HepG2 (cell line): Measurements from ENCODE around the gene ACOXL. TPM values are rescaled to one million over a fixed set of nuclear protein-coding genes. Genes with fewer than 3 reads are reported as not detected.

Experiments used
- CBX5 ChIP-seq: sonication (generic); formaldehyde crosslinking; IDR thresholded peaks from 2 replicates; pipeline ENCODE4 v1.4.0; 2020; ENCODE audit warnings: missing genetic modification reagents, borderline replicate concordance
- CHD2 ChIP-seq: IDR thresholded peaks from 2 replicates; pipeline ENCODE4 v1.6.1; 2011; ENCODE audit warnings: low read depth, low read length, improper control_type of control experiment
- EEA1 ChIP-seq: sonication (generic); formaldehyde crosslinking; IDR thresholded peaks from 2 replicates; pipeline ENCODE4 v1.5.1; 2020; ENCODE audit warnings: mild to moderate bottlenecking, missing genetic modification reagents, borderline replicate concordance
- ESRRA ChIP-seq: sonication (generic); formaldehyde crosslinking; IDR thresholded peaks from 2 replicates; pipeline ENCODE4 v1.5.1; 2020; ENCODE audit warnings: mild to moderate bottlenecking, low read depth, missing genetic modification reagents
- FOXP1 ChIP-seq, 2 experiments: fragments of 450-650 bp in 1 of 2; IDR thresholded peaks; 2 replicates each; pipeline ENCODE4 v1.6.1; 2017 to 2018; ENCODE audit warnings: antibody characterized with exemption in 1 of 2
- GTF2F1 ChIP-seq: fragments of 150-350 bp; IDR thresholded peaks from 2 replicates; pipeline ENCODE4 v1.6.1; 2014; ENCODE audit warnings: low read length
- JUN ChIP-seq: sonication (generic); formaldehyde crosslinking; IDR thresholded peaks from 2 replicates; pipeline ENCODE4 v1.4.0; 2020; ENCODE audit warnings: mild to moderate bottlenecking, missing genetic modification reagents
- NR2C2 ChIP-seq: sonication (generic); formaldehyde crosslinking; IDR thresholded peaks from 2 replicates; pipeline ENCODE4 v1.4.0; 2020; ENCODE audit warnings: missing genetic modification reagents, mild to moderate bottlenecking, moderate library complexity, borderline replicate concordance
- NR2F2 ChIP-seq: IDR thresholded peaks from 2 replicates; pipeline ENCODE4 v1.6.1; 2012; ENCODE audit warnings: low read depth, inconsistent platforms, borderline replicate concordance
- PHF21A ChIP-seq: sonication (generic); formaldehyde crosslinking; IDR thresholded peaks from 2 replicates; pipeline ENCODE4 v1.5.0; 2020; ENCODE audit warnings: mild to moderate bottlenecking, missing genetic modification reagents
- PITX1 ChIP-seq: sonication (generic); formaldehyde crosslinking; IDR thresholded peaks from 2 replicates; pipeline ENCODE4 v1.5.1; 2020; ENCODE audit warnings: mild to moderate bottlenecking, missing genetic modification reagents
- RARA ChIP-seq: IDR thresholded peaks from 2 replicates; pipeline ENCODE4 v1.6.1; 2016; ENCODE audit warnings: missing genetic modification reagents, missing compliant biosample characterization
- RBAK ChIP-seq: sonication (generic); formaldehyde crosslinking; IDR thresholded peaks from 2 replicates; pipeline ENCODE4 v1.5.1; 2020; ENCODE audit warnings: mild to moderate bottlenecking, missing genetic modification reagents
- REL ChIP-seq: sonication (generic); formaldehyde crosslinking; conservative IDR thresholded peaks from 2 replicates; pipeline ENCODE4 v1.8.0; 2022; ENCODE audit warnings: mild to moderate bottlenecking, missing genetic modification reagents, moderate library complexity
- REPIN1 ChIP-seq: sonication (generic); formaldehyde crosslinking; IDR thresholded peaks from 2 replicates; pipeline ENCODE4 v1.8.0; 2022; ENCODE audit warnings: missing genetic modification reagents, low read depth, mild to moderate bottlenecking, borderline replicate concordance
- SAP130 ChIP-seq: IDR thresholded peaks from 2 replicates; pipeline ENCODE4 v1.6.1; 2016; ENCODE audit warnings: low read depth
- U2AF2 ChIP-seq: fragments of 200-400 bp; formaldehyde crosslinking; IDR thresholded peaks from 2 replicates; pipeline ENCODE4 v1.6.1; 2017; ENCODE audit warnings: low read depth, mild to moderate bottlenecking, low read length
- WIZ ChIP-seq: sonication (generic); formaldehyde crosslinking; IDR thresholded peaks from 2 replicates; pipeline ENCODE4 v1.5.1; 2020; ENCODE audit warnings: mild to moderate bottlenecking, missing genetic modification reagents
- ZNF282 ChIP-seq: fragments of 450-650 bp; IDR thresholded peaks from 2 replicates; pipeline ENCODE4 v1.6.1; 2018; ENCODE audit not compliant: partially characterized antibody
- ZNF33A ChIP-seq: sonication (generic); formaldehyde crosslinking; IDR thresholded peaks from 2 replicates; pipeline ENCODE4 v1.5.1; 2020; ENCODE audit warnings: missing genetic modification reagents, mild to moderate bottlenecking, moderate library complexity, borderline replicate concordance
- ZNF33B ChIP-seq: sonication (generic); formaldehyde crosslinking; IDR thresholded peaks from 2 replicates; pipeline ENCODE4 v1.5.1; 2020; ENCODE audit warnings: mild to moderate bottlenecking, missing genetic modification reagents
- ZNF547 ChIP-seq: sonication (generic); formaldehyde crosslinking; IDR thresholded peaks from 2 replicates; pipeline ENCODE4 v1.5.1; 2020; ENCODE audit warnings: mild to moderate bottlenecking, missing genetic modification reagents
- ZNF552 ChIP-seq: sonication (generic); formaldehyde crosslinking; IDR thresholded peaks from 2 replicates; pipeline ENCODE4 v1.9.0; 2022; ENCODE audit warnings: missing genetic modification reagents, mild to moderate bottlenecking, borderline replicate concordance
- ZNF556 ChIP-seq: sonication (generic); formaldehyde crosslinking; IDR thresholded peaks from 2 replicates; pipeline ENCODE4 v1.4.0; 2020; ENCODE audit warnings: mild to moderate bottlenecking, missing genetic modification reagents, borderline replicate concordance
- ZNF574 ChIP-seq: sonication (generic); formaldehyde crosslinking; IDR thresholded peaks from 2 replicates; pipeline ENCODE4 v1.4.0; 2020; ENCODE audit warnings: missing genetic modification reagents
- ZNF619 ChIP-seq: sonication (generic); formaldehyde crosslinking; IDR thresholded peaks from 2 replicates; pipeline ENCODE4 v1.4.0; 2020; ENCODE audit warnings: mild to moderate bottlenecking, missing genetic modification reagents
- polyA plus RNA-seq, 8 experiments: library from polyadenylated mRNA; depleted of rRNA in 3 of 8; stranded (reverse) in 7 of 8; unstranded in 1 of 8; fragments of >200 nt; fragmentation: Illumina TruSeq in 4 of 8; extraction: Trizol in 4 of 8; gene quantifications; 2 replicates each; pipeline versions ENCODE4 v1.2.1 to v1.2.3, GENCODE V29; 2011 to 2016; ENCODE audit warnings: low read depth in 4 of 8, missing spikeins in 1 of 8, mixed read lengths in 1 of 8; ENCODE audit not compliant: insufficient read depth in 1 of 8
- total RNA-seq, 5 experiments: library from RNA; depleted of rRNA; stranded (reverse); fragments of >200 nt; fragmentation: Illumina TruSeq; extraction: Trizol; gene quantifications; 2 replicates each; pipeline ENCODE4 v1.2.3, GENCODE V29; 2016; ENCODE audit warnings: low read depth in 1 of 5
- TF ChIP-seq, protein P1 (sequence below): sonication (generic); formaldehyde crosslinking; IDR thresholded peaks from 2 replicates; pipeline ENCODE4 v1.4.0; 2020; ENCODE audit warnings: mild to moderate bottlenecking, low read depth, missing genetic modification reagents
- TF ChIP-seq, protein P2 (sequence below): sonication (generic); formaldehyde crosslinking; IDR thresholded peaks from 2 replicates; pipeline ENCODE4 v1.4.0; 2020; ENCODE audit warnings: mild to moderate bottlenecking, missing genetic modification reagents

ACOXL gene
- total and polyA plus RNA-seq, 2 of the 13 experiments (the other 11 are each of a cell fraction or from before 2014, with no cell fraction given) = not detected

DNA sequence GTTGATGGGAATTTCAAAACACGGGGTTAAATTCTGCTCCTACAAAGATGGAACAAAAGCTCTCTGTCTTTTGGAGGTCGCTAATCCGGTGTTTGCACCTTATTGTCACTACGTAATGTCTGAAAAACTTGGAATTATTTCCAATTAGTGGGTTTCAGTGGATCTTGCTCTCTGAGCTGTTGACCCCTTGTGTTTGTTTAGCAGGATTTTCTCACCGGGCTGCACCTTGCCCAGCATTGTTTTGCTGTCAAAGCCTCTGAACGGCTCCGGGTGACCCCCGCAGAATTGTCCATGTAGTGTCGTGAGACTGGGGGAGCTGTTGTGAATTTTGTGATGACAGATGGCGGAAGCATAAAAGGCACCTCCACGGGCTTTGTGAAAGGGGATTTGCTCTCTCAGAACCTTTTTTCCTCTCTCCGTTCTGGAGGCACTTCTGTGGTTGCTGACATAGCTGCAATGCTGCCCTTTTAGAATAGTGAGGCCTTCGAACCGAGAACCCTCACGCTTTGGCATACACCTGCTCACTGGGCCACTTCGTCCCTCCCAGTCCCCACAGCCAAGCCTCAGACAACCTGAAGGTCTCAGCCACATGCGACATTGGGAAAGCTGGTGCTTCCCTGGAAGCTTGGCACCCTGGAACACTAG lies 129.4 kb downstream of the ACOXL start (continued):
- TF ChIP-seq, protein P1, sequence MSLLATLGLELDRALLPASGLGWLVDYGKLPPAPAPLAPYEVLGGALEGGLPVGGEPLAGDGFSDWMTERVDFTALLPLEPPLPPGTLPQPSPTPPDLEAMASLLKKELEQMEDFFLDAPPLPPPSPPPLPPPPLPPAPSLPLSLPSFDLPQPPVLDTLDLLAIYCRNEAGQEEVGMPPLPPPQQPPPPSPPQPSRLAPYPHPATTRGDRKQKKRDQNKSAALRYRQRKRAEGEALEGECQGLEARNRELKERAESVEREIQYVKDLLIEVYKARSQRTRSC (CRISPR knock-in tag) = no peak
- TF ChIP-seq ZNF547 (CRISPR knock-in tag) = 0 out of 2 replicates have a peak, but pooled peaks have one; percentile 29
- peak; percentile 32; the same call in 1 of the 2 replicates for TF ChIP-seq SAP130 (CRISPR knock-in tag)
- TF ChIP-seq RARA (CRISPR knock-in tag) = peak; percentile 54
- TF ChIP-seq CBX5 (CRISPR knock-in tag) = no peak
- TF ChIP-seq ESRRA (CRISPR knock-in tag) = 0 out of 2 replicates have a peak, but pooled peaks have one; percentile 30
- TF ChIP-seq ZNF33A (CRISPR knock-in tag) = no peak
- TF ChIP-seq REPIN1 = peak; percentile 41; the same call in 1 of the 2 replicates
- no peak for TF ChIP-seq WIZ (CRISPR knock-in tag)
- TF ChIP-seq ZNF33B (CRISPR knock-in tag) = no peak
- no peak for TF ChIP-seq ZNF619 (CRISPR knock-in tag)
- peak; percentile 39; the same call in 1 of the 2 replicates for TF ChIP-seq ZNF556 (CRISPR knock-in tag)
- no peak for TF ChIP-seq FOXP1 (IDR thresholded peaks at IDR 0.05)
- TF ChIP-seq FOXP1 (CRISPR knock-in tag; IDR thresholded peaks at IDR 0.05) = peak; percentile 64; the same call in 1 of the 2 replicates
- TF ChIP-seq, protein P2, sequence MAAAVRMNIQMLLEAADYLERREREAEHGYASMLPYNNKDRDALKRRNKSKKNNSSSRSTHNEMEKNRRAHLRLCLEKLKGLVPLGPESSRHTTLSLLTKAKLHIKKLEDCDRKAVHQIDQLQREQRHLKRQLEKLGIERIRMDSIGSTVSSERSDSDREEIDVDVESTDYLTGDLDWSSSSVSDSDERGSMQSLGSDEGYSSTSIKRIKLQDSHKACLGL = no peak
- no peak for TF ChIP-seq GTF2F1
- TF ChIP-seq RBAK (CRISPR knock-in tag) = peak; percentile 85
- TF ChIP-seq ZNF282 = no peak
- peak; percentile 84 for TF ChIP-seq PITX1 (CRISPR knock-in tag)
- peak; percentile 85 for TF ChIP-seq NR2F2
- TF ChIP-seq JUN (CRISPR knock-in tag) = peak; percentile 60; the same call in 1 of the 2 replicates
- peak; percentile 42; the same call in 1 of the 2 replicates for TF ChIP-seq NR2C2 (CRISPR knock-in tag)
- no peak for TF ChIP-seq ZNF552 (CRISPR knock-in tag)
- TF ChIP-seq REL = no peak
- TF ChIP-seq ZNF574 (CRISPR knock-in tag) = no peak
- peak; percentile 43; the same call in 1 of the 2 replicates for TF ChIP-seq CHD2
- TF ChIP-seq EEA1 (CRISPR knock-in tag) = no peak
- no peak for TF ChIP-seq U2AF2
- peak; percentile 40; the same call in 1 of the 2 replicates for TF ChIP-seq PHF21A (CRISPR knock-in tag)
